WTC11 (cell line): ENCODE results near the gene PPP2R5A. TPM values are rescaled to one million over a fixed set of nuclear protein-coding genes. Genes with fewer than 3 reads are reported as not detected.

Experiments used
- ATAC-seq: fragments of 200-7000 bp; cut with Tn5 transposase; 2 replicates; pipeline ENCODE4 v1.10.0; 2021; ENCODE audit warnings: mild to moderate bottlenecking, moderate library complexity
- CTCF ChIA-PET: fragments of 300-600 bp; sonication (Branson Sonifier 250); formaldehyde crosslinking; loops from one replicate; lab custom pipeline; 2021; ENCODE audit warnings: antibody characterized with exemption; lab: Charles Lee
- POLR2A ChIA-PET: fragments of 350-600 bp; sonication (Branson Sonifier 250); formaldehyde crosslinking; loops from one replicate; lab custom pipeline; 2021; ENCODE audit warnings: antibody characterized with exemption; lab: Charles Lee
- DNase-seq: peaks from one replicate; pipeline ENCODE4 v3.0.0; 2021; ENCODE audit warnings: low spot score
- H3K27ac Mint-ChIP-seq: 2 replicates; pipeline ENCODE4 v1.8.0; 2021; ENCODE audit warnings: mixed read lengths
- H3K27me3 Mint-ChIP-seq: 2 replicates; pipeline ENCODE4 v1.8.0; 2021; ENCODE audit warnings: low read depth, mild to moderate bottlenecking, moderate library complexity, mixed read lengths
- H3K36me3 Mint-ChIP-seq: 2 replicates; pipeline ENCODE4 v1.8.0; 2021; ENCODE audit warnings: mixed read lengths
- H3K4me1 Mint-ChIP-seq: 2 replicates; pipeline ENCODE4 v1.8.0; 2022; ENCODE audit warnings: mixed read lengths
- H3K4me3 Mint-ChIP-seq: 2 replicates; pipeline ENCODE4 v1.8.0; 2021; ENCODE audit warnings: mild to moderate bottlenecking, moderate library complexity, mixed read lengths
- H3K9me3 Mint-ChIP-seq: 2 replicates; pipeline ENCODE4 v1.8.0; 2021; ENCODE audit warnings: mixed read lengths
- ARID4B ChIP-seq: sonication (generic); formaldehyde crosslinking; IDR thresholded peaks from 2 replicates; pipeline ENCODE4 v1.8.0; 2023; ENCODE audit warnings: missing genetic modification reagents, mild to moderate bottlenecking, borderline replicate concordance
- ATF1 ChIP-seq: sonication (generic); formaldehyde crosslinking; IDR thresholded peaks from 2 replicates; pipeline ENCODE4 v1.8.1; 2023; ENCODE audit warnings: mild to moderate bottlenecking, moderate library complexity, missing genetic modification reagents
- ATF2 ChIP-seq: sonication (generic); formaldehyde crosslinking; IDR thresholded peaks from 2 replicates; pipeline ENCODE4 v1.8.1; 2022; ENCODE audit warnings: low read depth, missing genetic modification reagents, borderline replicate concordance
- FOXP1 ChIP-seq: sonication (generic); formaldehyde crosslinking; IDR thresholded peaks from 2 replicates; pipeline ENCODE4 v1.8.0; 2022; ENCODE audit warnings: missing genetic modification reagents, mild to moderate bottlenecking, moderate library complexity, borderline replicate concordance
- HMGA2 ChIP-seq: fragments of 250-450 bp; sonication (Bioruptor Pico); IDR thresholded peaks from 2 replicates; pipeline ENCODE4 v1.4.0; 2021; ENCODE audit warnings: mild to moderate bottlenecking, moderate library complexity
- SMAD3 ChIP-seq: sonication (generic); formaldehyde crosslinking; IDR thresholded peaks from 2 replicates; pipeline ENCODE4 v1.8.0; 2022; ENCODE audit warnings: missing genetic modification reagents, mild to moderate bottlenecking, borderline replicate concordance
- TEAD1 ChIP-seq: sonication (generic); formaldehyde crosslinking; IDR thresholded peaks from 2 replicates; pipeline ENCODE4 v1.8.0; 2022; ENCODE audit warnings: mild to moderate bottlenecking, missing genetic modification reagents
- USF1 ChIP-seq: sonication (generic); formaldehyde crosslinking; IDR thresholded peaks from 2 replicates; pipeline ENCODE4 v1.8.0; 2022; ENCODE audit warnings: mild to moderate bottlenecking, missing genetic modification reagents
- ZNF232 ChIP-seq: sonication (generic); formaldehyde crosslinking; IDR thresholded peaks from 2 replicates; pipeline ENCODE4 v1.8.0; 2022; ENCODE audit warnings: mild to moderate bottlenecking, missing genetic modification reagents
- ZNF425 ChIP-seq: fragments of 250-450 bp; sonication (Bioruptor Pico); conservative IDR thresholded peaks from 2 replicates; pipeline ENCODE4 v1.9.0; 2021; ENCODE audit warnings: mild to moderate bottlenecking
- ZNF671 ChIP-seq: fragments of 250-450 bp; sonication (Bioruptor Pico); IDR thresholded peaks from 2 replicates; pipeline ENCODE4 v1.8.0; 2021; ENCODE audit warnings: mild to moderate bottlenecking
- ZSCAN18 ChIP-seq: fragments of 250-450 bp; sonication (Bioruptor Pico); IDR thresholded peaks from 2 replicates; pipeline ENCODE4 v2.1.2; 2022; ENCODE audit warnings: mild to moderate bottlenecking, moderate library complexity
- total RNA-seq: library from RNA; stranded (reverse); gene quantifications from 3 replicates; pipeline ENCODE4 v1.2.3, GENCODE V29; 2021
- TF ChIP-seq, protein P1 (sequence below): sonication (generic); formaldehyde crosslinking; IDR thresholded peaks from 2 replicates; pipeline ENCODE4 v1.8.0; 2022; ENCODE audit warnings: mild to moderate bottlenecking, missing genetic modification reagents

The PPP2R5A gene
- total RNA-seq, 1 experiment from 2014 or later = 35.9 TPM

- Mint-ChIP-seq H3K4me3 (no peak overlapping the region), H3K4me1 (peaks cover 24% of the 10 kb centered on the region), H3K27me3 (no peaks in the 10 kb centered on the region), H3K36me3 (no peaks in the 10 kb centered on the region), H3K9me3 (no peaks in the 10 kb centered on the region), H3K27ac (no peak overlapping the region)
- ChIA-PET POLR2A (no interaction called here), CTCF (interaction anchor here (1.9 kb wide), 1 partner anchor 10 kb away, joined by 6 read pairs; no protein-coding TSS in a partner anchor)
- TF ChIP-seq ZNF671 (CRISPR knock-in tag) (no peak), ATF2 (no peak), ZNF232 (CRISPR knock-in tag) (no peak), SMAD3 (CRISPR knock-in tag) (no peak), ARID4B (CRISPR knock-in tag) (no peak), FOXP1 (CRISPR knock-in tag) (no peak), ZNF425 (CRISPR knock-in tag) (no peak), USF1 (no peak), ZSCAN18 (CRISPR knock-in tag) (no peak), TEAD1 (CRISPR knock-in tag) (no peak), ATF1 (CRISPR knock-in tag) (no peak), HMGA2 (CRISPR knock-in tag) (no peak)
- TF ChIP-seq, protein P1, sequence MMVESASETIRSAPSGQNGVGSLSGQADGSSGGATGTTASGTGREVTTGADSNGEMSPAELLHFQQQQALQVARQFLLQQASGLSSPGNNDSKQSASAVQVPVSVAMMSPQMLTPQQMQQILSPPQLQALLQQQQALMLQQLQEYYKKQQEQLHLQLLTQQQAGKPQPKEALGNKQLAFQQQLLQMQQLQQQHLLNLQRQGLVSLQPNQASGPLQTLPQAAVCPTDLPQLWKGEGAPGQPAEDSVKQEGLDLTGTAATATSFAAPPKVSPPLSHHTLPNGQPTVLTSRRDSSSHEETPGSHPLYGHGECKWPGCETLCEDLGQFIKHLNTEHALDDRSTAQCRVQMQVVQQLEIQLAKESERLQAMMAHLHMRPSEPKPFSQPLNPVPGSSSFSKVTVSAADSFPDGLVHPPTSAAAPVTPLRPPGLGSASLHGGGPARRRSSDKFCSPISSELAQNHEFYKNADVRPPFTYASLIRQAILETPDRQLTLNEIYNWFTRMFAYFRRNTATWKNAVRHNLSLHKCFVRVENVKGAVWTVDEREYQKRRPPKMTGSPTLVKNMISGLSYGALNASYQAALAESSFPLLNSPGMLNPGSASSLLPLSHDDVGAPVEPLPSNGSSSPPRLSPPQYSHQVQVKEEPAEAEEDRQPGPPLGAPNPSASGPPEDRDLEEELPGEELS (CRISPR knock-in tag) = no peak
- ATAC-seq (no peak), DNase-seq (no peak)
Measured at GRCh38 chr1:212259693-212260480, 25.3 kb upstream of the PPP2R5A start.
